Neural cell (in vitro differentiated cells): Measurements from ENCODE around the gene THRB.

Experiments used
- EP300 ChIP-seq: fragments of 450-650 bp; conservative IDR thresholded peaks from 2 replicates; pipeline ENCODE4 v1.6.1; 2014; ENCODE audit warnings: antibody characterized with exemption, mild to moderate bottlenecking, moderate library complexity; ENCODE audit not compliant: poor library complexity, severe bottlenecking
- EZH2 ChIP-seq: fragments of 200-600, 300-800 bp; shearing (Covaris generic), sonication (generic); IDR thresholded peaks from 2 replicates; pipeline ENCODE4 v1.6.1; 2014; ENCODE audit warnings: antibody characterized with exemption, low read length, borderline replicate concordance, mild to moderate bottlenecking; ENCODE audit not compliant: insufficient read depth, poor library complexity, severe bottlenecking
- MXI1 ChIP-seq: fragments of 450-650 bp; conservative IDR thresholded peaks from 2 replicates; pipeline ENCODE4 v1.6.1; 2014; ENCODE audit warnings: antibody characterized with exemption, mild to moderate bottlenecking; ENCODE audit not compliant: poor library complexity, severe bottlenecking
- POLR2AphosphoS5 ChIP-seq: IDR thresholded peaks from 2 replicates; pipeline ENCODE4 v1.6.1; 2012
- RAD21 ChIP-seq: fragments of 450-650 bp; conservative IDR thresholded peaks from 2 replicates; pipeline ENCODE4 v1.6.1; 2014; ENCODE audit warnings: antibody characterized with exemption, mild to moderate bottlenecking, moderate library complexity
- TAF1 ChIP-seq: IDR thresholded peaks from 2 replicates; pipeline ENCODE4 v1.6.1; 2012; ENCODE audit warnings: low read depth
- TF ChIP-seq, protein P1 (sequence below): fragments of 450-650 bp; IDR thresholded peaks from 2 replicates; pipeline ENCODE4 v1.5.1; 2014; ENCODE audit warnings: antibody characterized with exemption, mild to moderate bottlenecking, moderate library complexity; ENCODE audit not compliant: poor library complexity, severe bottlenecking
- TF ChIP-seq, protein P2 (sequence below): IDR thresholded peaks from 2 replicates; pipeline ENCODE4 v1.6.1; 2012; ENCODE audit warnings: borderline replicate concordance

DNA sequence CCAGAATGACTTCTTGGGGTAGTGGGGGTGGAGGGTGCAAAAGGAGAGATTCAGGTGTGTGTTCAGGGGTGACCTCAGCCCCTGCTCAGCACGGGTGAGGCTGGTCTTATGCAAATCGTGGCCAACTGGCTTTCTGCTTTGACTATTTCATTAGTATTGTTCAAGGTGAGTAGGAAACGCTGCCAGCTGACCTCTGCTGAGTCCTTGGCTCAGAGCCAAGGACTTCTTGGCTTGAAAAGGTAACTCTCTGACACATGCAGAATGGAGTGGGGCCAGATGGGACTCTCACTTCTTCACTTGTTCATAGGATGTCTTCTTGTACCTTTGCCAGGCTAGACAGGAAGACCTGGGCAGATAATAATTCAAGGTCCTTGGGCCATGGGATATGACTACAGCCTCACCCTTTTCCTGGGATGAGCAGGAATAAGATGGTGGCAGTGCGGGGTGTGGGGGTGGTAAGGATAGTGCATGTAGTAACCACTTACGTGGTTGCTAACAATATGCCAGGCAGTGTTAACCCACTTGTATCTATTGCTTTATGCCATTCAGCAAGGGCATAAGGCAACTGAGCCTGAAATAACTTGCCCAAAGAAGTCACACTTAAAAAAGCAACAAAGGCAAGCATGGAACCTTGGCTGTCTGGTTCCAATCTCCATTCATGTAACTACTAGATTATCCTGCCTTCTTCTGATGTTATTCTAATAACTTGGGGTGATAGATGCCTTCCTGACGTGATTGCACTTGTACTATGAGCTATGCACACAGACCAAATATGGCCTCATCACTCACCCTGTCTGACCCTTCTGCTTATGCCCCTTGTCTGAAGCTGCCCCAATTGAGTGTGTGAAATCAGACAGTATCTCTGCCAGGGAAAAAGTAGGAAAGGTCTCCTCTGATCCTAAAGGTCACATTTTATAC lies 356.4 kb downstream of the THRB start:
- TF ChIP-seq, protein P1, sequence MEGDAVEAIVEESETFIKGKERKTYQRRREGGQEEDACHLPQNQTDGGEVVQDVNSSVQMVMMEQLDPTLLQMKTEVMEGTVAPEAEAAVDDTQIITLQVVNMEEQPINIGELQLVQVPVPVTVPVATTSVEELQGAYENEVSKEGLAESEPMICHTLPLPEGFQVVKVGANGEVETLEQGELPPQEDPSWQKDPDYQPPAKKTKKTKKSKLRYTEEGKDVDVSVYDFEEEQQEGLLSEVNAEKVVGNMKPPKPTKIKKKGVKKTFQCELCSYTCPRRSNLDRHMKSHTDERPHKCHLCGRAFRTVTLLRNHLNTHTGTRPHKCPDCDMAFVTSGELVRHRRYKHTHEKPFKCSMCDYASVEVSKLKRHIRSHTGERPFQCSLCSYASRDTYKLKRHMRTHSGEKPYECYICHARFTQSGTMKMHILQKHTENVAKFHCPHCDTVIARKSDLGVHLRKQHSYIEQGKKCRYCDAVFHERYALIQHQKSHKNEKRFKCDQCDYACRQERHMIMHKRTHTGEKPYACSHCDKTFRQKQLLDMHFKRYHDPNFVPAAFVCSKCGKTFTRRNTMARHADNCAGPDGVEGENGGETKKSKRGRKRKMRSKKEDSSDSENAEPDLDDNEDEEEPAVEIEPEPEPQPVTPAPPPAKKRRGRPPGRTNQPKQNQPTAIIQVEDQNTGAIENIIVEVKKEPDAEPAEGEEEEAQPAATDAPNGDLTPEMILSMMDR: no peak
- no peak for TF ChIP-seq POLR2AphosphoS5
- no peak for TF ChIP-seq MXI1
- TF ChIP-seq EZH2: no peak
- TF ChIP-seq EP300: no peak
- TF ChIP-seq TAF1: no peak
- TF ChIP-seq, protein P2, sequence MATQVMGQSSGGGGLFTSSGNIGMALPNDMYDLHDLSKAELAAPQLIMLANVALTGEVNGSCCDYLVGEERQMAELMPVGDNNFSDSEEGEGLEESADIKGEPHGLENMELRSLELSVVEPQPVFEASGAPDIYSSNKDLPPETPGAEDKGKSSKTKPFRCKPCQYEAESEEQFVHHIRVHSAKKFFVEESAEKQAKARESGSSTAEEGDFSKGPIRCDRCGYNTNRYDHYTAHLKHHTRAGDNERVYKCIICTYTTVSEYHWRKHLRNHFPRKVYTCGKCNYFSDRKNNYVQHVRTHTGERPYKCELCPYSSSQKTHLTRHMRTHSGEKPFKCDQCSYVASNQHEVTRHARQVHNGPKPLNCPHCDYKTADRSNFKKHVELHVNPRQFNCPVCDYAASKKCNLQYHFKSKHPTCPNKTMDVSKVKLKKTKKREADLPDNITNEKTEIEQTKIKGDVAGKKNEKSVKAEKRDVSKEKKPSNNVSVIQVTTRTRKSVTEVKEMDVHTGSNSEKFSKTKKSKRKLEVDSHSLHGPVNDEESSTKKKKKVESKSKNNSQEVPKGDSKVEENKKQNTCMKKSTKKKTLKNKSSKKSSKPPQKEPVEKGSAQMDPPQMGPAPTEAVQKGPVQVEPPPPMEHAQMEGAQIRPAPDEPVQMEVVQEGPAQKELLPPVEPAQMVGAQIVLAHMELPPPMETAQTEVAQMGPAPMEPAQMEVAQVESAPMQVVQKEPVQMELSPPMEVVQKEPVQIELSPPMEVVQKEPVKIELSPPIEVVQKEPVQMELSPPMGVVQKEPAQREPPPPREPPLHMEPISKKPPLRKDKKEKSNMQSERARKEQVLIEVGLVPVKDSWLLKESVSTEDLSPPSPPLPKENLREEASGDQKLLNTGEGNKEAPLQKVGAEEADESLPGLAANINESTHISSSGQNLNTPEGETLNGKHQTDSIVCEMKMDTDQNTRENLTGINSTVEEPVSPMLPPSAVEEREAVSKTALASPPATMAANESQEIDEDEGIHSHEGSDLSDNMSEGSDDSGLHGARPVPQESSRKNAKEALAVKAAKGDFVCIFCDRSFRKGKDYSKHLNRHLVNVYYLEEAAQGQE: no peak
- no peak for TF ChIP-seq RAD21
